Heart right ventricle (tissue), 16 donors: Measurements from ENCODE around the gene C4B. TPM values are rescaled to one million over a fixed set of nuclear protein-coding genes. Genes with fewer than 3 reads are reported as not detected.
"Not testable (repeated sequence)": the region's sequence is repeated elsewhere in the genome, so short reads cannot be mapped to it uniquely, and the experiment has no call there.

ENCODE experiments used
- ATAC-seq, 8 donors: fragments of 200-7000 bp; cut with Tn5 transposase; one replicate each; pipeline ENCODE4 v1.9.1; 2020; ENCODE audit warnings: mild to moderate bottlenecking in 8 of 8, moderate library complexity in 8 of 8, moderate number of reproducible peaks in 1 of 8
- DNase-seq, 2 donors: peaks; one replicate each; pipeline ENCODE4 v3.0.0-alpha.2; 2020
- H3K27ac ChIP-seq, 10 donors: fragments of 200-600 bp; sonication (generic) in 2 of 10; one replicate each; pipeline versions ENCODE4 v1.5.0 to v1.8.0; 2020 to 2022; ENCODE audit warnings: mild to moderate bottlenecking in 3 of 10
- H3K27me3 ChIP-seq, 7 donors: fragments of 200-600 bp; one replicate each; pipeline ENCODE4 v1.8.0; 2021 to 2022; ENCODE audit warnings: mild to moderate bottlenecking in 2 of 7
- H3K36me3 ChIP-seq, 9 donors: fragments of 200-600 bp; sonication (generic) in 1 of 9; one replicate each; pipeline versions ENCODE4 v1.5.0 to v1.8.0; 2020 to 2022; ENCODE audit warnings: mild to moderate bottlenecking in 2 of 9
- H3K4me1 ChIP-seq, 9 donors: fragments of 200-600 bp; sonication (generic) in 1 of 9; one replicate each; pipeline versions ENCODE4 v1.5.0 to v1.8.0; 2020 to 2022; ENCODE audit warnings: mild to moderate bottlenecking in 4 of 9
- H3K4me3 ChIP-seq, 10 donors: fragments of 200-600 bp; sonication (generic) in 2 of 10; one replicate each; pipeline versions ENCODE4 v1.5.0 to v1.8.0; 2020 to 2022; ENCODE audit warnings: mild to moderate bottlenecking in 7 of 10, moderate library complexity in 2 of 10
- H3K9me3 ChIP-seq, 11 donors: fragments of 200-600 bp in 10 of 11; sonication (generic) in 2 of 11; one replicate each; pipeline versions ENCODE4 v1.5.0 to v1.8.0; 2013 to 2022; ENCODE audit warnings: mild to moderate bottlenecking in 2 of 11, control low read depth in 1 of 11, moderate library complexity in 1 of 11
- WGBS, 2 donors: extraction: QIAGEN DNeasy Blood & Tissue Kit; methylation state at CpG; one replicate each; pipeline ENCODE4 v1.1.7; 2013; ENCODE audit warnings: inconsistent platforms in 1 of 2; 5-methylcytosine and 5-hydroxymethylcytosine counted together
- intact Hi-C, 10 donors: fragments of 100-400 bp; cut with DNase I; formaldehyde crosslinking; loops; one replicate each; pipeline versions ENCODE4 v1.11.1 to v1.14.2; 2022
- polyA plus RNA-seq, 2 donors: library from polyadenylated mRNA; stranded (reverse); fragments of 200-250 nt; gene quantifications; one replicate each; pipeline ENCODE4 v1.2.3, GENCODE V29; 2013
- total RNA-seq, 10 donors: library from RNA; stranded (reverse); fragmentation: NEBNext Ultra II Directional in 3 of 10; extraction: Animal tissue kit (Norgen Biotek cat#: 25700) in 3 of 10; gene quantifications; one replicate each; pipeline versions ENCODE4 v1.2.1 to v1.2.4, GENCODE V29; 2021 to 2023
- TF ChIP-seq, protein P1 (sequence below), 9 donors: fragments of 200-600 bp; sonication (generic) in 2 of 9; IDR thresholded peaks; one replicate each; pipeline versions ENCODE4 v1.5.0 to v1.8.0; 2021 to 2022; ENCODE audit warnings: antibody characterized with exemption in 9 of 9, mild to moderate bottlenecking in 5 of 9, moderate library complexity in 1 of 9
- donor health status: Arrhythmogenic right ventricular cardiomyopathy.
- donor health status: ischemic (EF 13 %, LVEDD 7.1; RV severe dilation, severe dysfunction).
- donor health status: healthy with polysubstance abuse.
- donor health status: DM: no; HTN: yes; CAD: no.
- donor health status: DM: no; HTN: no; CAD: no.
- donor health status: ischemic (EF 25% LVEDD 6.9; RV normal size, moderate dysfunction).
- donor health status: ischemic (EF 25% LVEDD 5.7; RV mildly dilated, moderate dysfunction).
- donor health status: healthy.
- donor health status: DM: yes; HTN: yes; CAD: no.
- donor health status: Ischemic cardiomyopathy.
- donor health status: ischemic (EF 35%, LVEDD 5.7; RV mildly dilated, moderate dysfunction).
- donor health status: nonischemic (EF 11% LVEDD 7.7; RV severe dilation, severe dysfunction).
- donor health status: DM: yes; HTN: yes; CAD: no.
- donor health status: PGD.
- donor health status: ischemic (EF 29% LVEDD 5.4; RV normal size, mild dysfunction).
- donor health status: nonischemic (EF 23%, LVEDD 6.1; RV moderate dilation, normal function).

C4B gene
- total and polyA plus RNA-seq, 12 donors: 32.6 to 357 (median 60.3) TPM

DNA sequence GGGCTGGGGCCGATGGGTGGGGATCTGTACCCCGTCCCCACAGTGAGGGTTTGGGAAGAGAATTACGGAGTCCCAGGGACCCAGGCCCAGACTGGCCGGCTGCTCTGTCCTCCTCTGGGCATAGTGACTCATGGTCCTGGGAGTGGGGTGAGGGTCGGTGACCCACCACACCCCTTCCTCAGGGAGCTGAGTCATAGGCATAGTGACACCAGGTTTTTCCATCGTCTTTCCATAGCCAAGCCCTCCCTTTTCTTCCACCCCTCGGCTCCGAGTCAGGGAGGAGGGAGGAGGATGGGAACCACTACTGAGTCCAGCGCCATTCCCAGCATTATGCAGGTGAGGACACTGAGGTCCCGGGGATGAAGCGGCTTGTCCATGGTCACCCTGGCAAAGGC, 32.5 kb downstream of the C4B start:
- DNase-seq (peak; percentile 46 to 54), ATAC-seq (peak; percentile 48 to 74 (median 68))
- TF ChIP-seq, protein P1, sequence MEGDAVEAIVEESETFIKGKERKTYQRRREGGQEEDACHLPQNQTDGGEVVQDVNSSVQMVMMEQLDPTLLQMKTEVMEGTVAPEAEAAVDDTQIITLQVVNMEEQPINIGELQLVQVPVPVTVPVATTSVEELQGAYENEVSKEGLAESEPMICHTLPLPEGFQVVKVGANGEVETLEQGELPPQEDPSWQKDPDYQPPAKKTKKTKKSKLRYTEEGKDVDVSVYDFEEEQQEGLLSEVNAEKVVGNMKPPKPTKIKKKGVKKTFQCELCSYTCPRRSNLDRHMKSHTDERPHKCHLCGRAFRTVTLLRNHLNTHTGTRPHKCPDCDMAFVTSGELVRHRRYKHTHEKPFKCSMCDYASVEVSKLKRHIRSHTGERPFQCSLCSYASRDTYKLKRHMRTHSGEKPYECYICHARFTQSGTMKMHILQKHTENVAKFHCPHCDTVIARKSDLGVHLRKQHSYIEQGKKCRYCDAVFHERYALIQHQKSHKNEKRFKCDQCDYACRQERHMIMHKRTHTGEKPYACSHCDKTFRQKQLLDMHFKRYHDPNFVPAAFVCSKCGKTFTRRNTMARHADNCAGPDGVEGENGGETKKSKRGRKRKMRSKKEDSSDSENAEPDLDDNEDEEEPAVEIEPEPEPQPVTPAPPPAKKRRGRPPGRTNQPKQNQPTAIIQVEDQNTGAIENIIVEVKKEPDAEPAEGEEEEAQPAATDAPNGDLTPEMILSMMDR (IDR thresholded peaks at IDR 0.05): no peak
- WGBS, 2 donors: 53 to 67% methylated on average over 11 of the region's 11 CpGs
- Histone ChIP-seq H3K27ac (peak overlapping the region in 9 of 10 donors; percentile 50 to 87 (median 79)), H3K9me3 (no peaks in the 10 kb centered on the region), H3K36me3 (peaks cover 0 to 62% (median 0%) of the 10 kb centered on the region in 9 donors), H3K4me3 (no peak overlapping the region), H3K4me1 (peaks cover 7 to 32% (median 26%) of the 10 kb centered on the region in 9 donors), H3K27me3 (no peaks in the 10 kb centered on the region)
- intact Hi-C loops: no loop called here

DNA sequence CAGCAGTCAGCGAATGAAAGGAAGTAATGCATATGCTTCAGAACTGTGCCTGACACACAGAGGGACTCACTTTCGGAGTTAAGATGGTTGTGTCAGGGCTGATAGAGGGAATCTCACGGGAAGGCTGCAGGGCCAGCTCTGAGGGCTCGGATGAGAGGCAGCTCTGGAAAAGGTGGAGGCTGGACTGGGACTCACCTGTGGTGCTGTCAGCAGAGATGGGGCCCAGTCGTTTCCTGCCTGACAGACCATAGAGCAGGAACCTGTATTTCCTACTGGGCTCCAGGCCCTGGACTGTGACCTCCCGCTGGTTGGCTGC, 32.9 kb downstream of the C4B start:
- intact Hi-C loops: no loop called here
- peaks cover 0 to 66% (median 0%) of the 10 kb centered on the region in 9 donors for H3K36me3 ChIP-seq
- WGBS, 2 donors: 69 to 80% methylated on average over 6 of the region's 6 CpGs
- no peaks in the 10 kb centered on the region for H3K9me3 ChIP-seq
- peak overlapping the region in 8 of 10 donors; percentile 67 to 87 (median 80) for H3K27ac ChIP-seq
- H3K4me1 ChIP-seq: peaks cover 7 to 32% (median 26%) of the 10 kb centered on the region in 9 donors
- TF ChIP-seq, protein P1 (IDR thresholded peaks at IDR 0.05): no peak
- DNase-seq: no peak
- no peaks in the 10 kb centered on the region for H3K27me3 ChIP-seq
- no peak for ATAC-seq
- no peak overlapping the region for H3K4me3 ChIP-seq

DNA sequence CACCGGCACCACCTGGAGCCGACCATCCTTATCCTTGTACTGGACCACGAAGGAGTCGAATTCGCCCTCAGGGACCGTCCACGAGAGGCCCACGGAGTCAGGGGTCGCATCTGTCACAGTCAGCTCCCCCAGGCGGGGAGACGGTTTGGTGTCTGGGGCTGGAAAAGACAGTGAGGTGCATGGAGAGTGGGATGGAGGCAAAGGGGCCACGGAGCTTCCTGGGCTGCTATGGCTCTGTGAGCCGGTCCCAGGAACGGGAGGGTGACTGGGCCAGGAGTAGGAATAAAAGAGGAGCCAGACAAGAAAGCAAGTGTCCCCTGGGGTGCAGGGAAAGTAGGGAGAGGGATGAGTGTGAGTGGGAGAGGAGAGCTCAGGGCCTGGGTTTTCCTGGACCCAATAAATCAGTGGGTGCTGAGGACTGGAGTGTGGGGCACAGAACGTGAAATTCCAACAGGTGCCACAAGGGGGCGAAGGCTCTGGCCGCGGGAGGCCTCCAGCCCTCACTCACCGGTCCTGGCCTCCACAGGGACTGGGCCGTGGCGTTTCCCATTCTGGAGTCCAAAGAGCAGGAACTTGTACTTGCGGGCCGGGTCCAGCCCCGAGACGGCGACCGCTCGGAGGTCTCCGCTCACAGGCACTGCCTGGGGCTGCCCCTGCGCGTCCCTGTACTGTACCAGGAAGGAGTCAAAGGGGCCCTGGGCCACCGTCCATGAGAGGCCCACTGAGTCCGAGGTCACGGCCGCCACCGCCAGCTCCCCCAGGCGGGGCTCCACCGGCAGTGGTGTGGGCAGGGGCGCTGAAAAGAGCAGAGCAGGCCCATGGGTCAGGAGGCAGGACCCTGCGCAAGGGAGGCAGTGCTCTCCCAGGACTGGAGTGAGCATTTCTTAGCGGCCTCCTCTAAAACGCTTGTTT, 33.5 kb downstream of the C4B start:
- no peaks in the 10 kb centered on the region for H3K9me3 ChIP-seq
- H3K4me3 ChIP-seq: no peak overlapping the region
- TF ChIP-seq, protein P1 (IDR thresholded peaks at IDR 0.05): peak; percentile 68 to 90 (median 81)
- DNase-seq: peak; percentile 64 to 77
- peaks cover 0 to 72% (median 0%) of the 10 kb centered on the region in 9 donors for H3K36me3 ChIP-seq
- H3K27me3 ChIP-seq: no peaks in the 10 kb centered on the region
- peak overlapping the region in 8 of 10 donors; percentile 67 to 87 (median 80) for H3K27ac ChIP-seq
- intact Hi-C loops: no loop called here
- ATAC-seq: peak; percentile 44 to 66 (median 59)
- peaks cover 7 to 32% (median 26%) of the 10 kb centered on the region in 9 donors for H3K4me1 ChIP-seq
- WGBS, 2 donors: 52 to 54% methylated on average over 40 to 42 of the region's 42 CpGs

DNA sequence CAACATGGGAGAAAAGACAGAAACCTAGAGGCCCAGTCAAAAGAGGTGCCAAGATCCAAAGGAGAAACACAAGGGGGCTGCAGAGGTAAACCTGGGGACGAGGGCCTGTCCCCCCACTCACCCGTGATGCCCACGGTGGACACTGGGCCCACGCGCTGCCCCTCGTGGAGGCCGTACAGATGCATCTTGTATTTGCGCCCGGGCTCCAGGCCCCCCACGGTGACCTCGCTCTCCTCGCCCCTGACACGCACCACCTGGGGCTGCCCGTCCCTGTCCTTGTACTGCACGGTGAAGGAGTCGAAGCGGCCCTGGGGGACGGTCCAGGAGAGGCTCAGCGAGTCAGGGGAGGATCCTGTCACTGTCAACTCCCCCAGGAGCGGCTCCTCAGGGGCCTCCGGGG, 34.6 kb downstream of the C4B start:
- Histone ChIP-seq H3K4me1 (peaks cover 7 to 32% (median 26%) of the 10 kb centered on the region in 9 donors), H3K36me3 (peaks cover 0 to 73% (median 0%) of the 10 kb centered on the region in 9 donors), H3K27ac (peak overlapping the region in 1 of 10 donors; percentile 87)
- H3K4me3 ChIP-seq, H3K27me3 ChIP-seq, DNase-seq, H3K9me3 ChIP-seq, ATAC-seq, intact Hi-C loops: not testable (repeated sequence)
- WGBS, 2 donors: 89% methylated on average over 21 of the region's 21 CpGs

DNA sequence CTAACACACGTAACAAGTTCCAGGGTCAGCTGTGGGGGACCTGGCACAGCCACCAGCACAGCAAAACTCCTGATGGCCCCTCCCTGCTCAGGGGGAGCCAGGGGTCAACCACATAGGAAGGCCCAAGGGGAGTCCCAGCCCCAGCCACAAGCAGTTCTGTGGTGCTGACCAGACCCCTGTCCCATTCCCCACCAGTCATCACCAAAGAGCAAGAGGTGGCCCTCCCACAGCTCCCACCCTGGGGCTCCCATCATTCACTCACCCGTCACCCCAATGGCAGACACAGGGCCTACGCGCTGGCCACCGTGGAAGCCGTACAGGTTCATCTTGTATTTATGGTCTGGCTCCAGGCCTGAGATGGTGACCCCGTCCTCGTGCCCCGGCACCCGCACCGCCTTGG, 35.1 kb downstream of the C4B start:
- ATAC-seq, H3K27ac ChIP-seq, H3K27me3 ChIP-seq, DNase-seq, H3K4me3 ChIP-seq, H3K9me3 ChIP-seq, intact Hi-C loops: not testable (repeated sequence)
- WGBS, 2 donors: 90 to 92% methylated on average over 6 to 7 of the region's 11 CpGs
- Histone ChIP-seq H3K4me1 (peaks cover 7 to 32% (median 26%) of the 10 kb centered on the region in 9 donors), H3K36me3 (peaks cover 0 to 79% (median 0%) of the 10 kb centered on the region in 9 donors)
